Chondrocyte (in vitro differentiated cells): ENCODE results near the gene AKAP12. TPM values are rescaled to one million over a fixed set of nuclear protein-coding genes. Genes with fewer than 3 reads are reported as not detected.

Experiments used
- DNase-seq: peaks from one replicate; pipeline ENCODE4 v3.0.0; 2021; ENCODE audit warnings: mixed read lengths, low spot score
- H3K27ac Mint-ChIP-seq: one replicate; pipeline ENCODE4 v1.8.0; 2021; ENCODE audit warnings: mild to moderate bottlenecking, moderate library complexity, mixed read lengths; ENCODE audit not compliant: unreplicated experiment
- H3K27me3 Mint-ChIP-seq: 2 replicates; pipeline ENCODE4 v1.8.0; 2021; ENCODE audit warnings: low read depth, mixed read lengths
- H3K36me3 Mint-ChIP-seq: 2 replicates; pipeline ENCODE4 v1.8.0; 2021; ENCODE audit warnings: low read depth, mixed read lengths
- H3K4me1 Mint-ChIP-seq: 2 replicates; pipeline ENCODE4 v1.8.0; 2021; ENCODE audit warnings: low read depth, mild to moderate bottlenecking, mixed read lengths
- H3K4me3 Mint-ChIP-seq: one replicate; pipeline ENCODE4 v1.8.0; 2021; ENCODE audit warnings: mild to moderate bottlenecking, moderate library complexity, mixed read lengths; ENCODE audit not compliant: unreplicated experiment
- H3K9me3 Mint-ChIP-seq: 2 replicates; pipeline ENCODE4 v1.8.0; 2021; ENCODE audit warnings: low read depth, mixed read lengths
- CTCF ChIP-seq: fragments of 200-600 bp; sonication (generic); IDR thresholded peaks from 2 replicates; pipeline ENCODE4 v1.5.0; 2021; ENCODE audit warnings: antibody characterized with exemption, mild to moderate bottlenecking, moderate library complexity
- total RNA-seq: library from RNA; stranded (reverse); gene quantifications from 3 replicates; pipeline ENCODE4 v1.2.1, GENCODE V29; 2021

AKAP12 gene
- total RNA-seq, 1 donor from 2014 or later = 176 TPM

GRCh38 chr6:151317103-151317994 is 77.6 kb downstream of the AKAP12 start:
- Mint-ChIP-seq H3K4me3 (peak overlapping the region; percentile 35), H3K36me3 (peaks cover 8% of the 10 kb centered on the region), H3K27ac (peak overlapping the region; percentile 85), H3K9me3 (peaks cover 3% of the 10 kb centered on the region), H3K27me3 (no peaks in the 10 kb centered on the region), H3K4me1 (peaks cover 55% of the 10 kb centered on the region)
- TF ChIP-seq CTCF = no peak
- DNase-seq = no peak

- TF ChIP-seq CTCF = no peak
- DNase-seq = no peak
- Mint-ChIP-seq H3K4me1 (peaks cover 58% of the 10 kb centered on the region), H3K27me3 (no peaks in the 10 kb centered on the region), H3K27ac (peak overlapping the region; percentile 85), H3K36me3 (peaks cover 8% of the 10 kb centered on the region), H3K9me3 (peaks cover 3% of the 10 kb centered on the region), H3K4me3 (no peak overlapping the region)
Measured at GRCh38 chr6:151317995-151318365, 78.2 kb downstream of the AKAP12 start.

GRCh38 chr6:151320140-151320539 is 80.4 kb downstream of the AKAP12 start:
- Mint-ChIP-seq H3K27ac (no peak overlapping the region), H3K36me3 (peaks cover 8% of the 10 kb centered on the region), H3K27me3 (no peaks in the 10 kb centered on the region), H3K9me3 (peaks cover 3% of the 10 kb centered on the region), H3K4me1 (peaks cover 68% of the 10 kb centered on the region), H3K4me3 (no peak overlapping the region)
- TF ChIP-seq CTCF = no peak
- DNase-seq = no peak

GRCh38 chr6:151321438-151321837 is 81.7 kb downstream of the AKAP12 start:
- no peaks in the 10 kb centered on the region for H3K27me3 Mint-ChIP-seq
- H3K4me1 Mint-ChIP-seq = peaks cover 71% of the 10 kb centered on the region

GRCh38 chr6:151322570-151322969 is 82.8 kb downstream of the AKAP12 start:
- peaks cover 71% of the 10 kb centered on the region for H3K4me1 Mint-ChIP-seq
- H3K4me3 Mint-ChIP-seq = no peak overlapping the region
- no peak overlapping the region for H3K27ac Mint-ChIP-seq
- peaks cover 3% of the 10 kb centered on the region for H3K9me3 Mint-ChIP-seq
- DNase-seq = no peak
- H3K36me3 Mint-ChIP-seq = peaks cover 5% of the 10 kb centered on the region
- H3K27me3 Mint-ChIP-seq = no peaks in the 10 kb centered on the region
- no peak for TF ChIP-seq CTCF

More at GRCh38 chr6:151321438-151321837, 81.7 kb downstream of the AKAP12 start:
- Mint-ChIP-seq H3K27ac (peak overlapping the region; percentile 22), H3K36me3 (peaks cover 5% of the 10 kb centered on the region), H3K9me3 (peaks cover 3% of the 10 kb centered on the region), H3K4me3 (no peak overlapping the region)
- DNase-seq = no peak
- TF ChIP-seq CTCF = no peak
